Neutrophil (primary cell): Measurements from ENCODE around the gene TELO2.

Experiments
- H3K27ac ChIP-seq: fragments of 200-600 bp; sonication (generic); 2 replicates; pipeline ENCODE4 v1.5.1; 2016; ENCODE audit warnings: mild to moderate bottlenecking, moderate library complexity
- H3K27me3 ChIP-seq: fragments of 200-600 bp; sonication (generic); 2 replicates; pipeline ENCODE4 v1.6.0; 2016; ENCODE audit warnings: mild to moderate bottlenecking
- H3K36me3 ChIP-seq: fragments of 200-600 bp; sonication (generic); 2 replicates; pipeline ENCODE4 v1.5.1; 2017
- H3K4me1 ChIP-seq, 2 experiments: fragments of 200-600 bp in 1 of 2; sonication (generic) in 1 of 2; 1 replicate in 1 of 2; 2 replicates in 1 of 2; pipeline versions ENCODE4 v1.5.1 to v1.6.1; 2013 to 2016; ENCODE audit warnings: low read depth in 1 of 2, low read length in 1 of 2, mild to moderate bottlenecking in 1 of 2, moderate library complexity in 1 of 2; ENCODE audit not compliant: control insufficient read depth in 1 of 2, insufficient read depth in 1 of 2
- H3K4me3 ChIP-seq, 2 experiments: fragments of 200-600 bp in 1 of 2; sonication (generic) in 1 of 2; 1 replicate in 1 of 2; 2 replicates in 1 of 2; pipeline ENCODE4 v1.5.1; 2013 to 2016; ENCODE audit warnings: low read depth in 1 of 2, low read length in 1 of 2, mild to moderate bottlenecking in 1 of 2, moderate library complexity in 1 of 2
- H3K9me3 ChIP-seq: fragments of 200-600 bp; sonication (generic); 2 replicates; pipeline ENCODE4 v1.5.1; 2016
- CTCF ChIP-seq: fragments of 200-600 bp; sonication (generic); IDR thresholded peaks from 2 replicates; pipeline ENCODE4 v1.5.1; 2016; ENCODE audit warnings: antibody characterized with exemption

The TELO2 gene

GRCh38 chr16:1509307-1510221 is 16.4 kb downstream of the TELO2 start:
- Histone ChIP-seq H3K9me3 (no peaks in the 10 kb centered on the region), H3K4me1 (no peaks in the 10 kb centered on the region), H3K36me3 (peaks cover 49% of the 10 kb centered on the region), H3K27me3 (no peaks in the 10 kb centered on the region), H3K27ac (no peak overlapping the region), H3K4me3 (no peak overlapping the region)
- no peak for TF ChIP-seq CTCF

GRCh38 chr16:1510272-1510671 is 17.1 kb downstream of the TELO2 start:
- no peak overlapping the region for H3K4me3 ChIP-seq
- peaks cover 49% of the 10 kb centered on the region for H3K36me3 ChIP-seq
- H3K27me3 ChIP-seq = no peaks in the 10 kb centered on the region
- H3K9me3 ChIP-seq = no peaks in the 10 kb centered on the region
- no peak overlapping the region for H3K27ac ChIP-seq
- no peaks in the 10 kb centered on the region for H3K4me1 ChIP-seq
- TF ChIP-seq CTCF = no peak

GRCh38 chr16:1510941-1511351 is 17.8 kb downstream of the TELO2 start:
- H3K9me3 ChIP-seq = no peaks in the 10 kb centered on the region
- H3K27me3 ChIP-seq = no peaks in the 10 kb centered on the region
- H3K36me3 ChIP-seq = peaks cover 46% of the 10 kb centered on the region
- no peak overlapping the region for H3K4me3 ChIP-seq
- H3K27ac ChIP-seq = no peak overlapping the region
- no peak for TF ChIP-seq CTCF
- no peaks in the 10 kb centered on the region for H3K4me1 ChIP-seq

DNA sequence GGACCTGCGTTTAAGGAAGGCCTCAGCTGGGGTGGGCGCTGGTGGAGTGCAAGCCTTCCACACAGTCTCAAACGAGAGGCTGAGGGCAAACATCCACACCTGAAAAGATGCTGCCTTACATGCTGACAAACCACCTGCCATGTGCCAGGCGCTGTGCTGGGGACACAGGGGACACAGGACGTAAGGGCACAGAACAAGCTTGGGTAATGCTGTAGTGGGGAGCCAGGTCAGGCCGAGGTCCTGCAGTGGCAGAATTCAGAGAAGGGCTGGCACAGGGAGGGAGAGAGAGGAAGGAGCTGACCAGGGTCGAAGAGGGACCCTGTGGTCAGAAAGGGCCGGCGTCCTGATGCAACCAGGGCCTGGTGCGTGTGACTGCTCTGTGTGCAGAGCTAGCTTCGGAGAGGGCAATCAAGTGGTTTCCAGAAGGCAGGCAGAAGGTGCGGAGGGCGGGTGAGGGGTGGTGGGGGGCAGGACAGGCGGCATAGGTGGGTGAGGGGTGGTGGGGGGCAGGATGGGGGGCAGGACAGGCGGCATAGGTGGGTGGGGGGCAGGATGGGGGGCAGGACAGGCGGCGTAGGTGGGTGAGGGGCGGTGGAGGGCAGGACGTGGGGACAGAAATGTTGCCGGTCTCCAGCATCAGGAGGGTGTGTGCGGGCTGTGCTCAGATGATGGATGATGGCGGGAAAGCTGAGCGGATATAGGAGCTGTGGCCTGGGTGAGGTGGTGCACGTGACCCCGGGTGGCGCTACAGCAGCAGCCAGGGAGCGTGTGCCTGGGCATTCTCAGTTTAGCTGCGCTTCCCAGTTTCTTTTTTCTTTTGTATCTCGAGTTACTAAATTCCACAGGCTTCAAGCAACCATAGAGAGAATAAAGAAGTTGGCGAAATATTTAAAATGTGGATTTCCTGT is 18.8 kb downstream of the TELO2 start:
- Histone ChIP-seq H3K27ac (no peak overlapping the region), H3K4me3 (no peak overlapping the region), H3K36me3 (peaks cover 36% of the 10 kb centered on the region), H3K27me3 (no peaks in the 10 kb centered on the region), H3K9me3 (no peaks in the 10 kb centered on the region), H3K4me1 (no peaks in the 10 kb centered on the region)
- TF ChIP-seq CTCF = no peak

- H3K4me3 ChIP-seq = no peak overlapping the region
- H3K4me1 ChIP-seq = no peaks in the 10 kb centered on the region
- H3K27ac ChIP-seq = no peak overlapping the region
- no peaks in the 10 kb centered on the region for H3K9me3 ChIP-seq
- no peaks in the 10 kb centered on the region for H3K27me3 ChIP-seq
- H3K36me3 ChIP-seq = peaks cover 30% of the 10 kb centered on the region
- TF ChIP-seq CTCF = no peak
These were observed 19.6 kb downstream of the TELO2 start for GRCh38 chr16:1512774-1513173.
